Fibroblast of skin of abdomen (primary cell): Measurements from ENCODE around the gene SMYD4.
"Not testable (repeated sequence)": the region's sequence is repeated elsewhere in the genome, so short reads cannot be mapped to it uniquely, and the experiment has no call there.

ENCODE experiments used
- DNase-seq: peaks from one replicate; pipeline ENCODE4 v3.0.0-alpha.2; 2013

Gene SMYD4

DNA sequence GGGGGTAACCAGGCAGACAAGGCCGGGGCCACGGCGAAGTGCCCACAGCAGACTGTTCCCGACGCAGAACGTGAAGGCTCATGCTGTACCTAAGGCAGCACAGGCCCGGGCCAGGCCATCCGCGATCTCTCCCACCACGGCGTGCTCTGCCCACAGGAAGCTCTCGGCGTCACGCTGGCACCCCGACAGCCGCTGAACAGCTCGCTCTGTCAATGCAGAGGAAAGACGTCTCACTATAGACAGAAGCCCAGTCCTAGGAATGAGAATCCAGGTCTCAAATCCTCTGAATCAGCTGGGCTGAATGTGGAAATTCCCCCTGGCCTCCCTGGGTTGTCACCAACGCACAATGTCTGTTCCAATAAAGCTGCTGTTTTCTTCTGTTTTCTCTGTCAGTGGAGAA lies 46.4 kb downstream of the SMYD4 start:
- DNase-seq: peak; percentile 13

DNA sequence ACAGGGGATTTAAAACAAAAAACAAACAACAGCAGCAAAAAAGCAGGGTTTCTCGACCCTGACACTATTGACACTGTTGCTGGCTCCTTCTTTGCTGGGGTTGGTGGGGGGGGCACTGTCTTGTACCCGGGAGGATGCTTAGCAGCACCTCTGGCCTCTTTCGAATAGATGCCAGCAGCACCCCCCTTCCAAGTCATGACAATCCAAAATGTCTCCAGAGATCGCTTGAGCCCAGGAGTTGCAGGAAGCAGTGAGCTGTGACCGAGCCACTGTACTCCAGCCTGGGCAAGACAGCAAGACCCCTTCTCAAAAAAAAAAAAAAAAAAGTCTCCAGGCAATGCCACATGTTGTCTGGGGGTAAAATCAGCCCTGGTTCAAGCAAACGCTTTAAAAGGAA lies 47.5 kb downstream of the SMYD4 start:
- DNase-seq: no peak

DNA sequence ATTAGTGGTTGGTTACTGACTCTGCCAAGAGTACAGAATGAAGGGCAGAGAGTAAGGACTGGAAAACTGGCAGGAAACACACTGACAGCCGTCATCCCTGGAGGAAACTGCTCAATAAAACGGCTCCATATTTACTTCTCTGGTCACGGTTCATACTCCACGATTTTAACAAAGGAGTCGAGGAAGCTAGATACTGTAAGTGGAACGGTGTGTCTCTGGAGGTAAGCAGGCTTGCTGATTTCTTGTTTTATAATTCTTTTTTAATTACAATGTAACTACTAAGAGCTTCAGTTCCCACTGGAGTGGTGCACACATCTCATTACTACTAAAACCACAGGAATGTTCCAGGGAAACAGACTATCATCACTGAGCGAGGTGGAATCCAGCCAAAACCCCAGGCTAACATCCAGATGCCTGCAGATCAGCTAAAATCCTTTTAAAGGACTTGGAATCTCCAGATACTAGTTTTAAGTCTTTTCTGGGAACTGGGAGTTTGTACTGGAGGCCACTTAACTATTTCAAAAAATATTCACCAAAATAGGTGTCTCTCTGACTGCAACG lies 50.1 kb downstream of the SMYD4 start:
- DNase-seq: peak; percentile 95

DNA sequence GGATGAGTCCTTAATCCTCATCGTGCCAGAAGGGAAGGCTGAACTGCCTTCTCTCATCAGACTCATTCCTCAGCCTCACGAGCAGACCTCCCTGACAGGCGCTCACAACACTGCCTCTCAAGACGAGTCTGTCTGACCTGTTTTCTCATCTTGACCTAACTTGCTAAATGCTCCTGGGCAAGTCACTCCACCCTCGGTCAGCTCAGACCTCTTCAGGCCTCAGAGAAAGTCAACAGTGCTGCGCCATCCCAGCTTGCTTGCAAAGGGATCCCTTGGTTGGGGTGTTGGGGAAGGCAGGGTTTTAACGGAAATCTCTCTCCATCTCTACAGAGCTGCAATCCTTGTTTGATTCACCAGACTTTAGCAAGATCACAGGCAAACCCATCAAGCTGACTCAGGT lies 52.8 kb downstream of the SMYD4 start:
- DNase-seq: no peak

DNA sequence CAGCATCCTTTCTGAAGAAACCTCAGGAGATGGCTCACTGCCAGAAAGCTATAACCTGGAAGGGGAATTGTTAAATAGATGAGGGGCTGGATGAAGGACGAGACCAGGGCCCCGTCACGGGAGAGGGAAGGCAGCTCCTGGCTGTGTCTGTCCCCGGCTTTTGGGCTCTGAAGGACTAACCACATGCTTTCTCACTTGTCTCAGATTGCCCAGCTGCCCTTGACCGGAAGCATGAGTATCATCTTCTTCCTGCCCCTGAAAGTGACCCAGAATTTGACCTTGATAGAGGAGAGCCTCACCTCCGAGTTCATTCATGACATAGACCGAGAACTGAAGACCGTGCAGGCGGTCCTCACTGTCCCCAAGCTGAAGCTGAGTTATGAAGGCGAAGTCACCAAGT lies 53.4 kb downstream of the SMYD4 start:
- DNase-seq: no peak

DNA sequence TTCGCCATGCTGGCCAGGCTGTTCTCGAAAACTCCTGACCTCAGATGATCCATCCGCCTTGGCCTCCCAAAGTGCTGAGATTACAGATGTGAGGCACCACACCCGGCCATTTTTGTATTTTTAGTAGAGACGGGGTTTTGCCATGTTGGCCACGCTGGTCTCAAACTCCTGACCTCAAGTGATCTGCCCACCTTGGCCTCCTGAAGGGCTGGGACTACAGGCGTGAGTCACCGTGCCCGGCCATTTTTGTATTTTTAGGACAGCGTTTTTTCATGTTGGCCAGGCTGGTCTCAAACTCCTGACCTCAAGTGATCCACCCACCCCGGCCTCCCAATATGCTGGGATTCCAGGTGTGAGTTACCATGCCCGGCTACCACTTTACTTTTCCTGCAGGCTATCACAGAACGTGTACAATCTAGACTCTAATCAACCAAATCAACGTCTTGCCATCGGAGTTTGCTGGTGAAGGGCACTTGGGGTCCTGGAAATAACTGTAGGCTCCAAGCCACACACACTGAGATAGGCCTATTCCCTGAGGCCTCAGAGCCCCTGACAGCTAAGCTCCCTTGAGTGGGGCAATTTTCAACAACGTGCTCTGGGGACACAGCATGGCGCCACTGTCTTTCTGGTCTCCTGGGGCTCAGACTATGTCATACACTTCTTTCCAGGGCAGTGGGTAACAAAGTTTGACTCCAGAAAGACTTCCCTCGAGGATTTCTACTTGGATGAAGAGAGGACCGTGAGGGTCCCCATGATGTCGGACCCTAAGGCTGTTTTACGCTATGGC lies 55.1 kb downstream of the SMYD4 start:
- no peak for DNase-seq

DNA sequence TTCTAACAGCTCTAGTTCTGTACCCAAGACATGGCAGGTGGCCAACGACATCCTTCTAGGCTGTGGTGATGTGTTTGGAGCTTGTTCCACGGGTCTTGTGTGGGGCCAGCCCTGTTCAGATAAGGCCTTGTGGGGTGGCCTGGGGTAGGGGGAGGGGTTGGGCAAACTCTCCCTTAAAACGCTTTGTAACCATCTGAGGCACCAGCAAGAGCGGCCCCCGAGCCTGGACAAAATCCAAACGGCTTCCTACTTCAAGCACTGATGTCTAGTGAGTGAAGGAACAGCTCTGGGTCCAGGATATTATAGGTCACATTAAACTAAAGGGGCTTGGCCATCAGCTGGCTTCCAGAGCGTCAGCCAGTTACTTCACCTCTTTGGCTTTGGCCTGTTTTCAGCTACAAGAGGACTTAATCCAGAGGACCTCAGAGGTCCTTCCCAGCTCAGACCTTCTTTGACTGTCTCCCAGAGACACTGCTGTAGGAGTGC lies 56.0 kb downstream of the SMYD4 start:
- DNase-seq: no peak

DNA sequence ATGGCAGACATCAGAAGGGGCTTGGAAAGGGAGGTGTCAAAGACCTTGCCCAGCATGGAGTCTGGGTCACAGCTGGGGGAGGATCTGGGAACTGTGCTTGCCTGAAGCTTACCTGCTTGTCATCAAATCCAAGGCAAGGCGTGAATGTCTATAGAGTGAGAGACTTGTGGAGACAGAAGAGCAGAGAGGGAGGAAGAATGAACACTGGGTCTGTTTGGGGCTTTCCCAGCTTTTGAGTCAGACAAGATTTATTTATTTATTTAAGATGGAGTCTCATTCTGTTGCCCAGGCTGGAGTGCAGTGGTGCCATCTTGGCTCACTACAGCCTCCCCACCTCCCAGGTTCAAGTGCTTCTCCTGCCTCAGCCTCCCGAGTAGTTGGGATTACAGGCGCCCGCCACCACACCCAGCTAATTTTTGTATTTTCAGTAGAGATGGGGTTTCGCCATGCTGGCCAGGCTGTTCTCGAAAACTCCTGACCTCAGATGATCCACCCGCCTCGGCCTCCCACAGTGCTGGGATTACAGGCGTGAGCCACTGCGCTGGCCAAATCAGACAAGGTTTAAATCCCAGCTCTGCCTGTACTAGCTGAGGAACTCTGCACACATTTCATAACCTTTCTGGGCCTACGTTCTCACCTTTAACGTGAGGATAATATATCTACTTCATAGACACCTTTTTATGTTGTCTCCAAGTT lies 56.6 kb downstream of the SMYD4 start:
- peak; percentile 12 for DNase-seq

DNA sequence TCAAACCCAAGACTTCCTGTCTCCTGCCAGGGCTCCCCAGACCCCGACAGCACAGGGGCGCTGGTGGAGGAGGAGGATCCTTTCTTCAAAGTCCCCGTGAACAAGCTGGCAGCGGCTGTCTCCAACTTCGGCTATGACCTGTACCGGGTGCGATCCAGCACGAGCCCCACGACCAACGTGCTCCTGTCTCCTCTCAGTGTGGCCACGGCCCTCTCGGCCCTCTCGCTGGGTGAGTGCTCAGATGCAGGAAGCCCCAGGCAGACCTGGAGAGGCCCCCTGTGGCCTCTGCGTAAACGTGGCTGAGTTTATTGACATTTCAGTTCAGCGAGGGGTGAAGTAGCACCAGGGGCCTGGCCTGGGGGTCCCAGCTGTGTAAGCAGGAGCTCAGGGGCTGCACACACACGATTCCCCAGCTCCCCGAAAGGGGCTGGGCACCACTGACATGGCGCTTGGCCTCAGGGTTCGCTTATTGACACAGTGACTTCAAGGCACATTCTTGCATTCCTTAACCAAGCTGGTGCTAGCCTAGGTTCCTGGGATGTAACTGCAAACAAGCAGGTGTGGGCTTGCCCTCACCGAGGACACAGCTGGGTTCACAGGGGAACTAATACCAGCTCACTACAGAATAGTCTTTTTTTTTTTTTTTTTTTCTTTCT lies 59.8 kb downstream of the SMYD4 start:
- no peak for DNase-seq

DNA sequence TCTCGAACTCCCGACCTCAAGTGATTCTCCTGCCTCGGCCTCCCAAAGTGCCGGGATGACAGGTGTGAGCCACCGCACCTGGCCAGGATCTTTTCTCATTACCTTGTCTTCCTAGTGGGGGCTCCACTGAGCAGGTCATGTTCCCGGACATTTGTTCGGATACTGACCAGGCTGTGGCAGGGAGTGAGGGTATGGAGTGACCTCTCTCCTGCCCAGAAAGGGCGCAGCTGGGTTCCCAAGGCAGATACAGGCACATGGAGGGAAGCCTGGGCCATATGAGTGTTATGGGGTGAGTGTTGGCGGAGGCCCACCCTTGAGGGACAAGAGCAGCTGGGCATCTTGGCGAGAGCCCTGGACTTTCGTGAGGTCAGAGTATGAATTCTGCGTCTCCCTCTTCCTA lies 62.3 kb downstream of the SMYD4 start:
- no peak for DNase-seq

DNA sequence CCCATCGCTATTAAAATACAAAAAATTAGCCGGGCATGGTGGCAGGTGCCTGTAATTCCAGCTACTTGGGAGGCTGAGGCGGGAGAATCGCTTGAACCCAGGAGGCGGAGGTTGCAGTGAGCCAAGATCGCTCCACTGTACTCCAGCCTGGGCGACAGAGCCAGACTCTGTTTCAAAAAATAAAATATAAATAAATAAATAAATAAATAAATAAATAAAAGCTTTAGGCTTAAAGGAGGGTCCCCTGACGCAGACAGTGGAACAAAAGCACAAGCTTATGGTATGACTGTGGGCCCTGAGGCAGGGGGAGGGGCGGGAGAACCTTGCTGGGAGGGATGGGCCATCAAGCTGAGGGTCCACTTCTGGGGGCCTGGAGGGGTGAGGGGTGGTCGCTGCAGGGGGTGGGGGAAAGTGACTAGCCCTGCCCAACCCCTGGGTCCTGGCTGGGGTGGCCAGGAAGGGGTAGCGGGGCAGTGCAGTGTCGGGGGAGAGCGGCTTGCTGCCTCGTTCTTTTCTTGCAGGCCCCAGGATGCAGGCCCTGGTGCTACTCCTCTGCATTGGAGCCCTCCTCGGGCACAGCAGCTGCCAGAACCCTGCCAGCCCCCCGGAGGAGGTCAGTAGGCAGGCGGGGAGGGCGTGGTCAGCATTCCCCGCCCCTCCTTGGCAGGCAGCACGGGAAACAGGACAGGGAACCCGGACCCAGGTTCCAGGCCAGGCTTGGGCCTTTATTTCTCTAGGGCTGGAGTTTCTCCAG lies 63.1 kb downstream of the SMYD4 start:
- no peak for DNase-seq

DNA sequence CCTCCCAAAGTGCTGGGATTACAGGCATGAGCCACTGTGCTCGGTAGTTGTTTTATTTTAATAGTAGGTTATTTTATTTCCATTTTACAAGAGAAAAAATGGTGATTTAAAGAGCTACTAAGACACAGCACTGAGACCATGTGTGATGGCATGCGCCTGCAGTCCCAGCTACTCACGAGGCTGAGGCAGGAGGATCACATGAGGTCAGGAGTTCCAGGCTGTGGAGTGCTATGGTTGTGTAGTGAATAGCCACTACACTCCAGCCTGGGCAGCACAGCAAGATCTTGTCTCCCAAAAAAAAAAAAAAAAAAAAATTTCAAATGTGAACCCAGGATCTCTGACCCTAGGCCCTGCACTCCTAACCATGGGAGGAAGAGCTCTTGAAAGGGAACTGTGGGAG lies 64.1 kb downstream of the SMYD4 start:
- DNase-seq: no peak

DNA sequence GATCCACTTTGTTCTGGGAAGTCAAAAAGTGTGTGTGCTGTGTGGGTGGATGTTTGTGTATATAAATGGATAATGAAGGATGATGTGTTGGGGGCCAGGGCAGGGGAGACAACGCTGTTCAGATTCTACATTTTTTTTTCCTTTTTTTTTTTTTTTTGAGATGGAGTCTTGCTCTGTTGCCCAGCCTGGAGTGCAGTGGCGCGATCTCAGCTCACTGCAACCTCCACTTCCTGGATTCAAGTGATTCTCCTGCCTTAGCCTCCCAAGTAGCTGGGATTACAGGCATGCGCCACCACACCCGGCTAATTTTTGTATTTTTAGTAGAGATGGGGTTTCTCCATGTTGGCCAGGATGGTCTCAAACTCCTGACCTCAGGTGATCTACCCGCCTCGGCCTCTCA lies 65.0 kb downstream of the SMYD4 start:
- DNase-seq: not testable (repeated sequence)

DNA sequence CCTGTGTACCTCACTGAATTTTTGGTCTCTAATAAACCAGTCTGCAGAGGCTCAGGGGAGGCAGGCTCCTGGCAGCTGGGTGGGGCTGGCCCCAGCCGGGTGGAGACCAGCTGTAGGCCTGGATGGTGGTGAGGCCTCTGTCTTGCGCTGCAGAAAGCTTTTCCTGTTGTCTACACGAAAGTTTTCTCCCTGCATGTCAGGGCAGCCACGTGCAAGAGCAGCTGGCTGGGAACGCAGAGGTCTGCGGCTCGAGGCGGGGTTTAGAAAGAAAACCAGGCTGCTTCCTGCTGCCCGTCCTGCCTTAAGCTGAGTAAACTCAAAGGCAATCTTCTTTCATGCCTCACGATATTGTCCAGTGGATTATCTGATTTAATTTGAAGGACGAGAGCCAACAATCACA lies 65.4 kb downstream of the SMYD4 start:
- DNase-seq: peak; percentile 82

DNA sequence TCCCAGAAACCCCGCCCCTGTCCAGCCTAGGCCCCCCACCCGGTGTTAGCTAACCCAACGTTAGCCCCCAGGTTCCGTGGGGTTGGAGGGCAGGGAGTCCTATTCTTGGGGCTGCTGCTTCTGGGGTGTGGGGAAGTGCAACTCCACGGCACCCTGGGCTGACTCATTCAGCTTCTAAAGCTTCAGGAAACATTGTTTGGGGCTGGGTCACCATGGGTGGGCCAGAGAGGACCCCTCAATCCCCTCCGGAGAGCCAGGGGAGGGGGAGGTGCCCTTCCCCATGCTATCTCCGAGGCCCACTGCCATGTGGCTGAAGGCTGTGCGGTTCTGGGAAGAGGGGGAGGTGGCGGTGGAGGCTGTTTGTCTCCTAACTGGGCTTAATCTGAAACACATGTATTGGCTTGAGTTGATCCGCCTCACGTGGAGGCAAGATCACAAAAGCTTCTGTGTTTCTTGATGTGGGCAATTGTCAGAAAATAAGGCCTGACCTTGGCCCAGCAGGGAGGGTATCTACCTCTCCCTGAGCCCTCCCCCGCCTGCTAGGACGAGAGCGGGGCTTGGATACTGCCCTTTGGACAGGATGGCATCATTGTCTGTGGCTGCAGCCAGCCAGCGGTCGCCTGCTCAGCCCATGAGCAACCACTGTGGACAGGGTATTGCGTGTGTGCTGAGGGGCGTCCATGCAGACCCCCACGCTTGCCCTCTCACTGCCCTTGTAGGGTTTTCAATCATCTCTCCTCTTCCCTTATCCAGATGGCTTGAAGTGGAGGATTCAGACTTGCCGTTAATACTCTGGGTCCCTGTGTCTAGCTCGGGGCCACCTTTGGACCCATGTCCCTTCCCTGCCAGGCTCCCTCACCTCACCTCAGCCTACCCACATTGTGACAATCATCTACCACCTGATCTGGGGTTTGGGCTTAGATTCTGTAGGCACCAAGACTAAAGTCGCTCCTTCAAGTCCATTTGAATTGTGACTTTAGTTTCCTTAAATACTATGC lies 66.5 kb downstream of the SMYD4 start:
- peak; percentile 90 for DNase-seq

DNA sequence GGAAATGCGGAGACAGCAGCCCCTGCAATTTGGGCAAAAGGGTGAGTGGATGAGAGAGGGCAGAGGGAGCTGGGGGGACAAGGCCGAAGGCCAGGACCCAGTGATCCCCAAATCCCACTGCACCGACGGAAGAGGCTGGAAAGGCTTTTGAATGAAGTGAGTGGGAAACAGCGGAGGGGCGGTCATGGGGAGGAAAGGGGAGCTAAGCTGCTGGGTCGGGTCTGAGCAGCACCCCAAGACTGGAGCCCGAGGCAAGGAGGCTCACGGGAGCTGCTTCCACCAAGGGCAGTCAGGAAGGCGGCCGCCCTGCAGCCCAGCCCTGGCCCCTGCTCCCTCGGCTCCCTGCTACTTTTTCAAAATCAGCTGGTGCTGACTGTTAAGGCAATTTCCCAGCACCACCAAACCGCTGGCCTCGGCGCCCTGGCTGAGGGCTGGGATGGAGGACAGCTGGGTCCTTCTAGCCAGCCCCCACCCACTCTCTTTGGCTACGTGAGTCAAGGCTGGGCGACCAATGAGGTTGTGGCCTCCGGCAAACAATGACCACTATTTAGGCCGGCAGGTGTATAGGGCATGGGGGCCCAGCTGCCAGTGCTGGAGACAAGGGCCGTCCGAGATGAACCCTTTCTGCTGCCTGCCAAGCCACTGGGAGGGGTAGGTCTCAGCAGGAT lies 67.3 kb downstream of the SMYD4 start:
- DNase-seq: peak; percentile 40

DNA sequence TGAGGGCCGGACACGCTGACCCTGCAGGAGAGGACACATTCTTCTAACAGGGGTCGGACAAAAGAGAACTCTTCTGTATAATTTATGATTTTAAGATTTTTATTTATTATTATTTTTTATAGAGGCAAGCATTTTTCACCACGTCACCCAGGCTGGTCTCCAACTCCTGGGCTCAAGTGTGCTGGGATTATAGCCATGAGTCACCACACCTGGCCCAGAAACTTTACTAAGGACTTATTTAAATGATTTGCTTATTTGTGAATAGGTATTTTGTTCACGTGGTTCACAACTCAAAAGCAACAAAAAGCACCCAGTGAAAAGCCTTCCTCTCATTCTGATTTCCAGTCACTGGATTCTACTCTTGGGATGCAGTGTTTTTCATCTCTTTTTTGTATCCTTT lies 70.2 kb downstream of the SMYD4 start:
- no peak for DNase-seq

DNA sequence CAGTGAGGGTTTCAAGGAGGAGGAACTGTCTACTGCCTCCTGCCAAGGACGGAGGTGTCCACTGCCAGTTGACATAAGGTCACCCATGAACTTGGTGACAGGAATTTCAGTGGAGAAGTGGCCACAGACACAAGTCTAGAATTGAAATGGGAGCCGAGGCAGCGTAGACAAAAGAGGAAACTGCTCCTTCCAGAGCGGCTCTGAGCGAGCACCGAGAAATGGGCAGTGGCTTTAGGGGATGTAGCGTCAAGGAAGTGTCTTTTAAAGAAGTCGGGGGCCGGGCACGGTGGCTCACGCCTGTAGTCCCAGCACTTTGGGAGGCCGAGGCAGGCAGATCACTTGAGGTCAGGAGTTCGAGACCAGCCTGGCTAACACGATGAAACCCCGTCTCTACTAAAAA lies 70.9 kb downstream of the SMYD4 start:
- DNase-seq: no peak

DNA sequence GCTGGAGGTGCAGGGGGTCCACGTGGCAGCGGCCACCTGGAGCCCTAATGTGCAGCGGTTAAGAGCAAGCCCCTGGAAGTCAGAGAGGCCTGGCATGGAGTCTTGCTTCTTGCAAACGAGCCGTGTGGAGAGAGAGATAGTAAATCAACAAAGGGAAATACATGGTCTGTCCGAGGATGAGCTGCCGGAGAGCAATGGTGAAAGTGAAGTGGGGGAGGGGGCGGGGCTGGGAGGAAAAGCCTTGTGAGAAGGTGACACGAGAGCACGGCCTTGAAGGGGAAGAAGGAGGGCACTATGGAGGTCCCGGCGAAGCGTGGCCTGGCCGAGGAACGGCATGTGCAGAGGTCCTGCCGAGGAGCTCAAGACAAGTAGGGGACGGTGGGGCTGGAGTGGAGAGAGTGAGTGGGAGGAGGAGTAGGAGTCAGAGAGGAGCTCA lies 73.9 kb downstream of the SMYD4 start:
- no peak for DNase-seq

DNA sequence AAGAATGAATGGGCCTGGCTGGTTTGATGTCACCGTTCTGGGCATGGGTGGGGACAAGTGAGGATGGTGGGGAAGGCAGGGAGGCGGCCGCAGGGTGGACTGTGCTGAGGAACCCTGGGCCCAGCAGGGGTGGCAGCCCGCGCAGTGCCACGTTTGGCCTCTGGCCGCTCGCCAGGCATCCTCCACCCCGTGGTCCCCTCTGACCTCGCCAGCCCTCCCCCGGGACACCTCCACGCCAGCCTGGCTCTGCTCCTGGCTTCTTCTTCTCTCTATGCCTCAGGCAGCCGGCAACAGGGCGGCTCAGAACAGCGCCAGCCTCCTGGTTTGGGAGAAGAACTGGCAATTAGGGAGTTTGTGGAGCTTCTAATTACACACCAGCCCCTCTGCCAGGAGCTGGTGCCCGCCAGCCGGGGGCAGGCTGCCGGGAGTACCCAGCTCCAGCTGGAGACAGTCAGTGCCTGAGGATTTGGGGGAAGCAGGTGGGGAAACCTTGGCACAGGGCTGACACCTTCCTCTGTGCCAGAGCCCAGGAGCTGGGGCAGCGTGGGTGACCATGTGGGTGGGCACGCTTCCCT lies 74.4 kb downstream of the SMYD4 start:
- DNase-seq: no peak
